Nephron progenitor cell (in vitro differentiated cells): ENCODE data around the gene PFKP.

Experiments used
- DNase-seq: peaks from one replicate; pipeline ENCODE4 v3.0.0; 2021
- H3K27ac Mint-ChIP-seq: 2 replicates; pipeline ENCODE4 v1.8.0; 2021; ENCODE audit warnings: mild to moderate bottlenecking, moderate library complexity, mixed read lengths
- H3K27me3 Mint-ChIP-seq: 2 replicates; pipeline ENCODE4 v1.8.0; 2021; ENCODE audit warnings: mild to moderate bottlenecking, low read depth, mixed read lengths; ENCODE audit not compliant: poor library complexity
- H3K36me3 Mint-ChIP-seq: 2 replicates; pipeline ENCODE4 v1.8.0; 2021; ENCODE audit warnings: low read depth, mixed read lengths
- H3K4me1 Mint-ChIP-seq: 2 replicates; pipeline ENCODE4 v1.8.0; 2021; ENCODE audit warnings: mixed read lengths
- H3K4me3 Mint-ChIP-seq: 2 replicates; pipeline ENCODE4 v1.8.0; 2021; ENCODE audit warnings: mild to moderate bottlenecking, moderate library complexity, mixed read lengths
- H3K9me3 Mint-ChIP-seq: 2 replicates; pipeline ENCODE4 v1.8.0; 2021; ENCODE audit warnings: mild to moderate bottlenecking, moderate library complexity, mixed read lengths
- CTCF ChIP-seq: fragments of 200-600 bp; sonication (generic); IDR thresholded peaks from 2 replicates; pipeline ENCODE4 v1.5.0; 2021; ENCODE audit warnings: antibody characterized with exemption

Gene PFKP

GRCh38 chr10:3136336-3136735 lies 69.0 kb downstream of the PFKP start:
- no peak for DNase-seq
- no peaks in the 10 kb centered on the region for H3K27me3 Mint-ChIP-seq
- no peaks in the 10 kb centered on the region for H3K4me1 Mint-ChIP-seq
- peaks cover 86% of the 10 kb centered on the region for H3K36me3 Mint-ChIP-seq
- no peaks in the 10 kb centered on the region for H3K9me3 Mint-ChIP-seq
- H3K4me3 Mint-ChIP-seq: no peak overlapping the region
- TF ChIP-seq CTCF: no peak
- peak overlapping the region; percentile 21 for H3K27ac Mint-ChIP-seq

- Mint-ChIP-seq H3K4me3 (no peak overlapping the region), H3K27ac (peak overlapping the region; percentile 21), H3K36me3 (peaks cover 84% of the 10 kb centered on the region), H3K4me1 (no peaks in the 10 kb centered on the region), H3K27me3 (no peaks in the 10 kb centered on the region), H3K9me3 (no peaks in the 10 kb centered on the region)
- DNase-seq: no peak
- TF ChIP-seq CTCF: no peak
These were observed 69.6 kb downstream of the PFKP start for GRCh38 chr10:3136763-3137611.

GRCh38 chr10:3137958-3138726 lies 70.8 kb downstream of the PFKP start:
- H3K9me3 Mint-ChIP-seq: no peaks in the 10 kb centered on the region
- H3K27ac Mint-ChIP-seq: peak overlapping the region; percentile 13
- DNase-seq: no peak
- no peaks in the 10 kb centered on the region for H3K27me3 Mint-ChIP-seq
- no peaks in the 10 kb centered on the region for H3K4me1 Mint-ChIP-seq
- H3K36me3 Mint-ChIP-seq: peaks cover 81% of the 10 kb centered on the region
- no peak overlapping the region for H3K4me3 Mint-ChIP-seq
- no peak for TF ChIP-seq CTCF

- no peaks in the 10 kb centered on the region for H3K9me3 Mint-ChIP-seq
- no peak overlapping the region for H3K27ac Mint-ChIP-seq
- no peak for DNase-seq
- TF ChIP-seq CTCF: no peak
- H3K27me3 Mint-ChIP-seq: no peaks in the 10 kb centered on the region
- H3K4me3 Mint-ChIP-seq: no peak overlapping the region
- no peaks in the 10 kb centered on the region for H3K4me1 Mint-ChIP-seq
- H3K36me3 Mint-ChIP-seq: peaks cover 83% of the 10 kb centered on the region
These were observed 72.0 kb downstream of the PFKP start for GRCh38 chr10:3139216-3139910.

GRCh38 chr10:3140280-3140679 lies 72.9 kb downstream of the PFKP start:
- H3K4me1 Mint-ChIP-seq: no peaks in the 10 kb centered on the region
- no peak overlapping the region for H3K27ac Mint-ChIP-seq
- H3K9me3 Mint-ChIP-seq: no peaks in the 10 kb centered on the region
- peaks cover 83% of the 10 kb centered on the region for H3K36me3 Mint-ChIP-seq
- TF ChIP-seq CTCF: no peak
- H3K4me3 Mint-ChIP-seq: no peak overlapping the region
- no peak for DNase-seq
- no peaks in the 10 kb centered on the region for H3K27me3 Mint-ChIP-seq
